Skeletal muscle cell (primary cell): ENCODE results near the gene TNIP3.
"Not testable (repeated sequence)": the region's sequence is repeated elsewhere in the genome, so short reads cannot be mapped to it uniquely, and the experiment has no call there.

Experiments used
- DNase-seq: peaks from one replicate; pipeline ENCODE4 v3.0.0-alpha.2; 2010; ENCODE audit warnings: low read depth
- H3K4me3 ChIP-seq: 2 replicates; pipeline ENCODE4 v1.5.1; 2011; ENCODE audit warnings: low read depth, mild to moderate bottlenecking, control low read depth, low read length, moderate library complexity

The TNIP3 gene

DNA sequence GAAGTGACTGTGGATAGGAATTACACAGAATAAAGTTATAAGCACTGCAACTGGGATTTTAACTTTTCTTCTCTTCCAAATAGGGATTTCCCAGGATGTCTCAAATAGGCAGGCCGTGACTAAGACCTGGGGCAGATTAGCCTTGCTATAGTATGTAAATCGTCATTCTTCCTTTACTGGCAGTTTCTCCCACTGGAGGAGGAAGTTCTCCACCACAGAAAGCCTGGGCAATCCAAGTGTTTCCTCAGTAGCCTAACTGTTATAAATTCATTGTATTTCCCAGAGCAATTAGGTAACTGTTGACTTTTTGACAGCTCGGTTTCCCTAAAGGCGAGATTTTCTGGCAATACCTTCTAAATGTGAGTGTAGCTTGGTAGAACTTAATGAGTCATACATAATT is at the start of gene TNIP3:
Gene TNIP3 (minus strand): TSS at position 31 of the 400 bp plus-strand sequence. CDS start 196 bp downstream, outside the sequence.
- H3K4me3 ChIP-seq: no peak within 1 kb of the TSS
- DNase-seq: no peak

GRCh38 chr4:121212806-121213205 is 48.7 kb upstream of the TNIP3 start:
- DNase-seq: no peak
- no peak overlapping the region for H3K4me3 ChIP-seq

GRCh38 chr4:121209171-121209570 is 45.0 kb upstream of the TNIP3 start:
- DNase-seq: no peak
- no peak overlapping the region for H3K4me3 ChIP-seq

DNA sequence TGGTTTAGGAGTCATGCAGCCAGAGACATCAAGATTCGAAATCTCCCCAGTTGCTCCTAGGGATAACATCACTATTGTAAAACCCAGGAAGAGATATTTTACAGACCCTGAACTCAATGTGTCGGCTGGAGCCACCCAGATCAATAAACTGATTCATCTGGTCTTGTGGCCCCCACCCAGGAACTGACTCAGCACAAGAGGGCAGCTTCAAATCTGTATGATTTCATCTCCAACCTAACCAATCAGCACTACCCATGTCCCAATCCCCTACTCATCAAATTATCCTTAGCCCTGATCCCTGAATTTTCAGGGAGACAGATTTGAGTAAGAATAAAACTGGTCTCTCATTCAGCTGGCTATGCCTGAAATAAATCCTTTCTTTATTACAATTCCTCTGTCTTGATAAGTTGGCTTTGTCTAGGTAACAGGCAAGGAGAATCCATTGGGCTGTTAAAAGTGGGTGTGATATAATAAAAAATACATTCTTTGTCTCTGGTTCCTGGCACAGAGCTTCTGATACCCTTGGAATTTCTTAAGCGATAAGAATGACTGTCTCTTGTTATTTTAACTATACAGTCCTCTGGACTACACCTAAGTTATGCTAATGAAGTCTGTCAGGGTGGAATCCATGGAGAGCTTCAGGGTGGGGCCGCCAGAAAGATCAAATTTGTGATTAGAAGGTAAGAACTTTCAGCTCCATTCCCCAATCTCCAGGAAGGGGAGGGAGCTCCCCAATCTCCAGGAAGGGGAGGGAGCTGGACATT is 44.3 kb upstream of the TNIP3 start:
- no peak overlapping the region for H3K4me3 ChIP-seq
- DNase-seq: no peak

GRCh38 chr4:121205777-121206176 is 41.7 kb upstream of the TNIP3 start:
- not testable (repeated sequence) for DNase-seq

GRCh38 chr4:121200795-121201472 is 36.8 kb upstream of the TNIP3 start:
- DNase-seq: no peak
- no peak overlapping the region for H3K4me3 ChIP-seq

More at GRCh38 chr4:121205777-121206176, 41.7 kb upstream of the TNIP3 start:
- not testable (repeated sequence) for H3K4me3 ChIP-seq

GRCh38 chr4:121199742-121200561 is 35.8 kb upstream of the TNIP3 start:
- no peak for DNase-seq

GRCh38 chr4:121198251-121198650 is 34.1 kb upstream of the TNIP3 start:
- DNase-seq: no peak

More at GRCh38 chr4:121199742-121200561, 35.8 kb upstream of the TNIP3 start:
- H3K4me3 ChIP-seq: no peak overlapping the region

GRCh38 chr4:121195649-121196048 is 31.5 kb upstream of the TNIP3 start:
- DNase-seq: no peak
- no peak overlapping the region for H3K4me3 ChIP-seq

More at GRCh38 chr4:121198251-121198650, 34.1 kb upstream of the TNIP3 start:
- no peak overlapping the region for H3K4me3 ChIP-seq

DNA sequence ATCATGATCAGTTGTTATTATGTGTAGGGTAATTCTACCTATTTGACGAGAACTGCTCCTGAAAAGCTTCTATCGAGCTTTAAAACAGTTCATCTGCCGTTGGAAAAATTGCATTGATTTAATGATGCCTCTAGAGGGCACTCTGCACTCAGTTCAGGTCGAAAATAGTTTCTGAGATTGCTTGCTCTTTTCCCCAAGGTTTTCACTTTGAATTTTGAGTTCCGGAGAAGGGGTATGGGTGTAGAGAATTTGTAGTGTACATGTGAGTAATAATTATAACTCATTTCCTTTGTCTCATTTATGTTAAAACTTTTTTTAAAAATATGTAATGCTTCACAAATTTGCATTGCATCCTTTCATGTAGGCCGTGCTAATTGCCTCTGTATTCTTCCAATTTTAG is 28.4 kb upstream of the TNIP3 start:
- no peak overlapping the region for H3K4me3 ChIP-seq
- DNase-seq: no peak

DNA sequence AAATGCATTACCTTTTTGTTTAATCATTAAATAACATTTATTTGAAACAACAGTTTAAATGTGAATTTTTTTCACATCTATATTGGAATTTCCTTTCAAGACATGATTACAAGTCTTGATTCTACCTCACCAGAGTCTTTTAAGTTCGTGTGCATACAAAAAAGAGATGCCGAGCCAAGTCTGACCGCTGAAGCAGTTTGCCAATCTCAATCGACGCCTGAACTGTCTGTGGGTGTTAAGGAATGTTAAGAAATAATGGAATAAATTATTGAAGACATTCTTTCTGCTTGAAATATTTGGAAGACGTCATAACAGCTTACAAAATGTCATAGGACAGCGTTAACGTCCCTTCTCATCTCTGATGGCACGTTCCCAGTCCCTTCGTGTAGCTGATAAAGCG is 27.9 kb upstream of the TNIP3 start:
- DNase-seq: no peak
- H3K4me3 ChIP-seq: no peak overlapping the region

DNA sequence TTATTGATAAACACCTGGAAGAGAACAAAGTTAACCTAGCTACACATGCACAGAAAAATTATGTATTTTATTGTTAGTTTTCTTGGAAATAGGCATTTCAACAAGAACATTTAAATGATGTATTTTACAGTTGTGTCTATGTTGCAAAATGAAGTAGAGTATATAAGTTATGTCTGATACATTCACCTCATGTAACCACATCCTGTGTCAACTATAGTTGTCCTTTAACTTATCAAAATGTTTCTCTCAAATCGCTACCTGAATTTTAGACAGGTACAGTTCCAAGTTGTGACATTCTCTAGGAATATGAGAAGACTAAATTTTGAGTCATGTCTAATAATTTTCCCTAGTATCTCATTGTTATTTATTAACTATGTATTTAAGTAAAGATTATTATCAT is 27.2 kb upstream of the TNIP3 start:
- no peak for DNase-seq

GRCh38 chr4:121190389-121190788 is 26.3 kb upstream of the TNIP3 start:
- DNase-seq: no peak
- no peak overlapping the region for H3K4me3 ChIP-seq

More for the DNA sequence above, 27.2 kb upstream of the TNIP3 start:
- no peak overlapping the region for H3K4me3 ChIP-seq

DNA sequence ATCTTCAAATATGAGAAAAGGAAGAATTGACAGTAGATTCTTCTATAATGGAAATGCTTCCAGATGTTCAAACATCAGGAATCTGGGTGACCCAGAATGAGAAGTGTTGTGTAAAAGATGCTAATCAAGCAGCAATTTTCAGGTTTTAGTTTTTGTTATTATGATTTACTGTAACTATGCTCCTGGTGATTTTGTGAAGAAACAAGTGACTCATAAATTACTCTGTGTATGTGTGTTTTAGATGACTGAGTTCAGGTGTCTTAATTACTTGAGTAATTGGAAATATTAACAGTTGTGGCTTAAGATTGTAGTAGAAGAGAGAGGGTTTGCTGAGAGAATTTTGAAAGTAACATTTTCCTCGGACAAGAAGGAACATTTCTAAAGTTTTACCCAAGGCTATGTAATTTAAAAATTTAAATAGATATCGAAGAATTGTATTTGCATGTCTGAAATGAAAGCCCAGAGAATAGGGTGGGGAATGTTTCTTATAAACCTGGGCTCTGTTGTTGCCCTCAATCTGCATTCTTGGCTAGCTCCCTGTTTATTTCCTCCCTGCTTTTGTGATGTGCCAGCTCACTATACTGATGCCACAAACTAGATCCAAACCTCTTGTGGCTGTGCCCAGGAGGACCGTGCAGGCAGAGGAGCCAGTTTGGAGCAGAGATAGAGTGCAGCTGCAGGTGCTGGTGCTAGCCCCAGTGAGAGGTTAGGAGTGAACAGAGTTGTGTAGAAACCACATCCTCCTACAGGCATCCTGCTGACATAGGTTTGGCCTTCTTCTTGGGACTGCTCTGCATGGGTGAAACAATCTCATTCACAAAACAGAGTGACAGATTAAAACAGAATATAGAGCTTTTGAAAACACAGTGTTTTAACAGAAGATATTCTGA is 25.4 kb upstream of the TNIP3 start:
- H3K4me3 ChIP-seq: no peak overlapping the region
- DNase-seq: no peak

DNA sequence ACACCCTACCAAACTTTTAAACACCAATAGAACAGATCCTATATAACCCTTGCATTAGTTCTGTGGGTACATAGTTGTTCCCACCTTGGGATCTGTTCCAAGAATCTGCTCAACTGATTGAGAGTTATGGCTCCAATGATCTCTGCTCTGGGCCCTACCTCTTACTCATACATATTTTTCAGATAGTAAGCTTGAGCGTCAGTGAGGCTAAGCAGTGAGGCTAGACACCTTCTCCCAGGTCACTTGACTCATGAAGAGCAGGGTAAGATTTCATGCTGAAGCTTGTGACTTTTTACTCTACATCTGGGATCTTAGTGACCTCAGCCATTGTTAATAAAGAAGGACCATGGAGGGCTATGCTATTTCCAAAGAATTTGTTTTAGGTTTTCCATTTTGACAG is 23.1 kb upstream of the TNIP3 start:
- no peak overlapping the region for H3K4me3 ChIP-seq

GRCh38 chr4:121185960-121186359 is 21.8 kb upstream of the TNIP3 start:
- no peak overlapping the region for H3K4me3 ChIP-seq
- no peak for DNase-seq

More for the DNA sequence above, 23.1 kb upstream of the TNIP3 start:
- no peak for DNase-seq

GRCh38 chr4:121183989-121184388 is 19.9 kb upstream of the TNIP3 start:
- no peak for DNase-seq

DNA sequence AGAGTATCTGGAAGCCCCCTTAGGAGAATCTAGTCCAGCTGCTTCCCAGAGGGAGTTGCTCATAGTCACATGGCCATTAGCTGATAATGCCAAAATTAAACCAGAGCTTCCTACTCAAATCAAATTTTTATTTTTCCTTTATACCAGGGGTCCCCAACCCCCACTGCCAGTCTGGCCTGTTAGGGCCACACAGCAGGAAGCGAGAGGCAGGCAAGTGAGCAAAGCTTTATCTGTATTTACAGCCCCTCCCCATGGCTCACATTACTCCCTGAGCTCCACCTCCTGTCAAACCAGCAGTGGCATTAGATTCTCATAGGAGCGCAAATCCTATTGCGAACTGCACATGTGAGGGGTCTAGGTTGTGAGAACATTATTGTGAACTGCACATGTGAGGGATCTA is 19.2 kb upstream of the TNIP3 start:
- DNase-seq: no peak
- H3K4me3 ChIP-seq: no peak overlapping the region

More at GRCh38 chr4:121183989-121184388, 19.9 kb upstream of the TNIP3 start:
- no peak overlapping the region for H3K4me3 ChIP-seq

DNA sequence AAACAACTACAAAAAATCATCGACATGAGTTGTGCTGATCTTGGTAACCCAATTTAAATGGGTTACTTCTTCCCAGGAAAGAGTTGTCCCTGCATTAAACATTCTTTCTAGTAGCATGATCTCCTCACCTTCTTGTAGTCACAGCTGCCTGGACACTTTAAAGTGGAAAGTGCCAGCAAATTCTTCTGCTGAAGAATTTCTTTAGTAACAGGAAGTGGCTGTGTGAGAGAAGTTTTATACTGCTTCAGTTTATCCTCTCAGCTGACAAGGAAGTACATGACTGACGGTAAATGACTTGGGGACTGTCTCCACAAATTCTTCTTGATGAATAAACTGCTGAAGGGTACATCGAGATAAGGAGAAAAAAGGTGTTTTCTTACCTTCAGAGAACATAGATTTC is 18.2 kb upstream of the TNIP3 start:
- DNase-seq: no peak
- no peak overlapping the region for H3K4me3 ChIP-seq
